ENCODE data around the gene CSNK1A1L.

CSNK1A1L gene

GRCh38 chr13:37144661-37145060, 39.2 kb upstream of the CSNK1A1L start:
- TF ChIP-seq EZH2phosphoT487 (IDR thresholded peaks at IDR 0.05; ENCODE audit: borderline replicate concordance, low read length), result no peak
- TF ChIP-seq CTCF (IDR thresholded peaks at IDR 0.05; ENCODE audit: low read depth, low read length, poor library complexity, severe bottlenecking), result no peak
- H3K9me2 ChIP-seq (replicated peaks; ENCODE audit: control insufficient read depth, low read length), result no peaks in the 10 kb centered on the region
- H3K79me2 ChIP-seq (ENCODE audit: control insufficient read depth, low read length), result no peaks in the 10 kb centered on the region
- H3K9me3 ChIP-seq (ENCODE audit: control insufficient read depth, insufficient read depth, low read length), result no peaks in the 10 kb centered on the region
- H3K36me3 ChIP-seq (ENCODE audit: control insufficient read depth, low read length), result no peaks in the 10 kb centered on the region
- no peak overlapping the region for H3K4me3 ChIP-seq (ENCODE audit: low read length)
- no peaks in the 10 kb centered on the region for H4K20me1 ChIP-seq (ENCODE audit: control insufficient read depth, insufficient read depth, low read depth, low read length)
- no peaks in the 10 kb centered on the region for H3K4me1 ChIP-seq (ENCODE audit: control insufficient read depth, low read length)
- H3K27ac ChIP-seq (ENCODE audit: low read depth, low read length), result no peak overlapping the region
- no peak overlapping the region for H3K4me2 ChIP-seq (ENCODE audit: low read length)
- no peaks in the 10 kb centered on the region for H3K27me3 ChIP-seq (ENCODE audit: control insufficient read depth, low read length)
- no peaks in the 10 kb centered on the region for H3F3A ChIP-seq (ENCODE audit: control insufficient read depth, insufficient read depth)

- Histone ChIP-seq H4K20me1 (ENCODE audit: control insufficient read depth, insufficient read depth, low read depth, low read length) (no peaks in the 10 kb centered on the region), H3K4me1 (ENCODE audit: control insufficient read depth, low read length) (no peaks in the 10 kb centered on the region), H3K9me2 (replicated peaks; ENCODE audit: control insufficient read depth, low read length) (no peaks in the 10 kb centered on the region), H3K27ac (ENCODE audit: low read depth, low read length) (no peak overlapping the region), H3K79me2 (ENCODE audit: control insufficient read depth, low read length) (no peaks in the 10 kb centered on the region), H3K4me2 (ENCODE audit: low read length) (no peak overlapping the region), H3K4me3 (ENCODE audit: low read length) (no peak overlapping the region), H3F3A (ENCODE audit: control insufficient read depth, insufficient read depth) (no peaks in the 10 kb centered on the region), H3K36me3 (ENCODE audit: control insufficient read depth, low read length) (no peaks in the 10 kb centered on the region), H3K27me3 (ENCODE audit: control insufficient read depth, low read length) (no peaks in the 10 kb centered on the region), H3K9me3 (ENCODE audit: control insufficient read depth, insufficient read depth, low read length) (no peaks in the 10 kb centered on the region)
- TF ChIP-seq EZH2phosphoT487 (IDR thresholded peaks at IDR 0.05; ENCODE audit: borderline replicate concordance, low read length) (no peak), CTCF (IDR thresholded peaks at IDR 0.05; ENCODE audit: low read depth, low read length, poor library complexity, severe bottlenecking) (no peak)
Measured at GRCh38 chr13:37143911-37144310, 38.4 kb upstream of the CSNK1A1L start.

- Histone ChIP-seq H3K36me3 (ENCODE audit: control insufficient read depth, low read length) (no peaks in the 10 kb centered on the region), H4K20me1 (ENCODE audit: control insufficient read depth, insufficient read depth, low read depth, low read length) (no peaks in the 10 kb centered on the region), H3K27ac (ENCODE audit: low read depth, low read length) (no peak overlapping the region), H3F3A (ENCODE audit: control insufficient read depth, insufficient read depth) (no peaks in the 10 kb centered on the region), H3K79me2 (ENCODE audit: control insufficient read depth, low read length) (no peaks in the 10 kb centered on the region), H3K4me1 (ENCODE audit: control insufficient read depth, low read length) (no peaks in the 10 kb centered on the region), H3K27me3 (ENCODE audit: control insufficient read depth, low read length) (no peaks in the 10 kb centered on the region), H3K4me3 (ENCODE audit: low read length) (no peak overlapping the region), H3K9me2 (replicated peaks; ENCODE audit: control insufficient read depth, low read length) (no peaks in the 10 kb centered on the region), H3K4me2 (ENCODE audit: low read length) (no peak overlapping the region), H3K9me3 (ENCODE audit: control insufficient read depth, insufficient read depth, low read length) (no peaks in the 10 kb centered on the region)
- TF ChIP-seq EZH2phosphoT487 (IDR thresholded peaks at IDR 0.05; ENCODE audit: borderline replicate concordance, low read length), result no peak
- TF ChIP-seq CTCF (IDR thresholded peaks at IDR 0.05; ENCODE audit: low read depth, low read length, poor library complexity, severe bottlenecking), result no peak
Measured at GRCh38 chr13:37142877-37143276, 37.4 kb upstream of the CSNK1A1L start.

- Histone ChIP-seq H3K36me3 (ENCODE audit: control insufficient read depth, low read length) (no peaks in the 10 kb centered on the region), H3K9me2 (replicated peaks; ENCODE audit: control insufficient read depth, low read length) (no peaks in the 10 kb centered on the region), H3K79me2 (ENCODE audit: control insufficient read depth, low read length) (no peaks in the 10 kb centered on the region), H3K4me2 (ENCODE audit: low read length) (no peak overlapping the region), H3K9me3 (ENCODE audit: control insufficient read depth, insufficient read depth, low read length) (no peaks in the 10 kb centered on the region), H3K27ac (ENCODE audit: low read depth, low read length) (no peak overlapping the region), H3K4me3 (ENCODE audit: low read length) (no peak overlapping the region), H4K20me1 (ENCODE audit: control insufficient read depth, insufficient read depth, low read depth, low read length) (no peaks in the 10 kb centered on the region), H3F3A (ENCODE audit: control insufficient read depth, insufficient read depth) (no peaks in the 10 kb centered on the region), H3K27me3 (ENCODE audit: control insufficient read depth, low read length) (no peaks in the 10 kb centered on the region), H3K4me1 (ENCODE audit: control insufficient read depth, low read length) (no peaks in the 10 kb centered on the region)
- TF ChIP-seq CTCF (IDR thresholded peaks at IDR 0.05; ENCODE audit: low read depth, low read length, poor library complexity, severe bottlenecking) (no peak), EZH2phosphoT487 (IDR thresholded peaks at IDR 0.05; ENCODE audit: borderline replicate concordance, low read length) (no peak)
Measured at GRCh38 chr13:37141011-37141410, 35.5 kb upstream of the CSNK1A1L start.

Data from DOHH2 (cell line).